HepG2 (cell line): ENCODE measurements around the gene MICAL3. TPM values are rescaled to one million over a fixed set of nuclear protein-coding genes. Genes with fewer than 3 reads are reported as not detected.

ENCODE experiments used
- ATAC-seq: fragments of 200-7000 bp; cut with Tn5 transposase; 3 replicates; pipeline ENCODE4 v1.9.1; 2020; ENCODE audit warnings: mild to moderate bottlenecking, moderate library complexity
- BruUV-seq: library from RNA; stranded (reverse); fragments of 400-500 nt; replicated peaks from 2 replicates; lab custom pipeline; 2021; lab: Mats Ljungman, UMichigan
- CTCF ChIA-PET: fragments of 300-600 bp; formaldehyde crosslinking; extraction: SDS; loops from one replicate; lab custom pipeline; 2021; ENCODE audit warnings: low total read pairs, inconsistent platforms, low intra/inter-chr PET ratio; lab: Yijun Ruan, JAX
- POLR2A ChIA-PET: fragments of 350-600 bp; sonication (Branson Sonifier 250); formaldehyde crosslinking; loops from one replicate; lab custom pipeline; 2020; ENCODE audit warnings: antibody characterized with exemption, inconsistent platforms; lab: Yijun Ruan, JAX
- DNase-seq: peaks from one replicate; pipeline ENCODE4 v3.0.0-alpha.2; 2015; ENCODE audit warnings: low spot score
- FAIRE-seq: peaks from 3 replicates; lab custom pipeline; 2011; peaks lifted over from hg19 to GRCh38; lab: Jason Lieb, UNC
- H2AFZ ChIP-seq: one replicate; pipeline ENCODE4 v1.6.1; 2011; ENCODE audit warnings: low read length, inconsistent platforms
- H3K27ac ChIP-seq: fragments of 300-600 bp; 3 replicates; pipeline ENCODE4 v1.8.0; 2011; ENCODE audit warnings: mixed run types, mild to moderate bottlenecking, mixed read lengths, low read length, inconsistent platforms; ENCODE audit not compliant: insufficient read depth; ENCODE audit errors: extremely low read length
- H3K27me3 ChIP-seq, 2 experiments: fragments of 200-600 bp in 1 of 2; 2 replicates in 1 of 2; 3 replicates in 1 of 2; pipeline versions ENCODE4 v1.6.0 to v1.8.0; 2011; ENCODE audit warnings: low read length in 2 of 2, mild to moderate bottlenecking in 2 of 2, moderate library complexity in 2 of 2, inconsistent platforms in 1 of 2; ENCODE audit not compliant: insufficient read depth in 2 of 2, control insufficient read depth in 1 of 2
- H3K36me3 ChIP-seq, 2 experiments: fragments of 200-600 bp in 1 of 2; replicated peaks in 1 of 2; 2 replicates in 1 of 2; 3 replicates in 1 of 2; pipeline versions ENCODE4 v1.5.1 to v1.8.0; 2011; ENCODE audit warnings: low read length in 2 of 2, inconsistent platforms in 1 of 2; ENCODE audit not compliant: insufficient read depth in 2 of 2, control insufficient read depth in 1 of 2
- H3K4me1 ChIP-seq: 2 replicates; pipeline ENCODE4 v1.5.1; 2012; ENCODE audit warnings: low read length, inconsistent platforms; ENCODE audit not compliant: insufficient read depth
- H3K4me2 ChIP-seq: 2 replicates; pipeline ENCODE4 v1.6.0; 2011; ENCODE audit warnings: low read depth, low read length, inconsistent platforms
- H3K4me3 ChIP-seq, 3 experiments: fragments of 200-600 bp in 1 of 3; sonication (generic), shearing (Covaris generic) in 1 of 3; replicated peaks in 1 of 3; 2 replicates each; pipeline ENCODE4 v1.5.1; 2011 to 2016; ENCODE audit warnings: low read length in 3 of 3, inconsistent platforms in 2 of 3, low read depth in 2 of 3, mild to moderate bottlenecking in 2 of 3, control low read depth in 1 of 3, mixed read lengths in 1 of 3; ENCODE audit not compliant: insufficient read depth in 1 of 3
- H3K79me2 ChIP-seq: one replicate; pipeline ENCODE4 v1.6.1; 2011; ENCODE audit warnings: low read length, inconsistent platforms; ENCODE audit not compliant: insufficient read depth
- H3K9ac ChIP-seq: 2 replicates; pipeline ENCODE4 v1.6.0; 2011; ENCODE audit warnings: mild to moderate bottlenecking, low read depth, low read length, inconsistent platforms; ENCODE audit not compliant: insufficient read depth
- H3K9me3 ChIP-seq: 2 replicates; pipeline ENCODE4 v1.5.1; 2012; ENCODE audit warnings: mild to moderate bottlenecking, low read length
- H4K20me1 ChIP-seq: 2 replicates; pipeline ENCODE4 v1.6.0; 2011; ENCODE audit warnings: inconsistent platforms, mild to moderate bottlenecking, low read length, moderate library complexity; ENCODE audit not compliant: insufficient read depth
- DNMT1 ChIP-seq: sonication (generic); formaldehyde crosslinking; IDR thresholded peaks from 2 replicates; pipeline ENCODE4 v1.5.1; 2020; ENCODE audit warnings: mild to moderate bottlenecking, missing genetic modification reagents
- FOXA1 ChIP-seq, 2 experiments: fragments of 450-650 bp in 1 of 2; sonication (generic) in 1 of 2; formaldehyde crosslinking in 1 of 2; IDR thresholded peaks; 2 replicates each; pipeline versions ENCODE4 v1.4.0 to v1.6.1; 2016 to 2020; ENCODE audit warnings: missing genetic modification reagents in 1 of 2
- ZNF569 ChIP-seq: sonication (generic); formaldehyde crosslinking; IDR thresholded peaks from 2 replicates; pipeline ENCODE4 v1.5.0; 2020; ENCODE audit warnings: mild to moderate bottlenecking, missing genetic modification reagents, moderate library complexity, borderline replicate concordance
- ZNF720 ChIP-seq: sonication (generic); formaldehyde crosslinking; IDR thresholded peaks from 2 replicates; pipeline ENCODE4 v1.4.0; 2020; ENCODE audit warnings: missing genetic modification reagents
- WGBS: methylation state at CpG from one replicate; pipeline ENCODE4 v1.1.6; 2017; ENCODE audit warnings: low lambda C conversion rate; 5-methylcytosine and 5-hydroxymethylcytosine counted together
- in situ Hi-C: cut with HindIII; loops from 2 replicates; pipeline ENCODE4 v1.10.0; 2017; ENCODE audit warnings: low pct_unique_long_range_greater_than_20kb; ENCODE audit not compliant: extremely low pct_ligation_motif_present
- intact Hi-C: fragments of 100-400 bp; cut with micrococcal nuclease; formaldehyde crosslinking; loops from one replicate; pipeline ENCODE4 v1.10.0; 2022; ENCODE audit not compliant: unreplicated experiment
- polyA plus RNA-seq, 8 experiments: library from polyadenylated mRNA; depleted of rRNA in 3 of 8; stranded (reverse) in 7 of 8; unstranded in 1 of 8; fragments of >200 nt; fragmentation: Illumina TruSeq in 4 of 8; extraction: Trizol in 4 of 8; gene quantifications; 2 replicates each; pipeline versions ENCODE4 v1.2.1 to v1.2.3, GENCODE V29; 2011 to 2016; ENCODE audit warnings: low read depth in 4 of 8, missing spikeins in 1 of 8, mixed read lengths in 1 of 8; ENCODE audit not compliant: insufficient read depth in 1 of 8
- total RNA-seq, 5 experiments: library from RNA; depleted of rRNA; stranded (reverse); fragments of >200 nt; fragmentation: Illumina TruSeq; extraction: Trizol; gene quantifications; 2 replicates each; pipeline ENCODE4 v1.2.3, GENCODE V29; 2016; ENCODE audit warnings: low read depth in 1 of 5
- TF ChIP-seq, protein P1 (sequence below): sonication (generic); formaldehyde crosslinking; IDR thresholded peaks from 2 replicates; pipeline ENCODE4 v1.4.0; 2020; ENCODE audit warnings: mild to moderate bottlenecking, missing genetic modification reagents, borderline replicate concordance

Gene MICAL3
- total and polyA plus RNA-seq, 2 of the 13 experiments (the other 11 are each of a cell fraction or from before 2014, with no cell fraction given): 5.3 to 12.5 TPM

DNA sequence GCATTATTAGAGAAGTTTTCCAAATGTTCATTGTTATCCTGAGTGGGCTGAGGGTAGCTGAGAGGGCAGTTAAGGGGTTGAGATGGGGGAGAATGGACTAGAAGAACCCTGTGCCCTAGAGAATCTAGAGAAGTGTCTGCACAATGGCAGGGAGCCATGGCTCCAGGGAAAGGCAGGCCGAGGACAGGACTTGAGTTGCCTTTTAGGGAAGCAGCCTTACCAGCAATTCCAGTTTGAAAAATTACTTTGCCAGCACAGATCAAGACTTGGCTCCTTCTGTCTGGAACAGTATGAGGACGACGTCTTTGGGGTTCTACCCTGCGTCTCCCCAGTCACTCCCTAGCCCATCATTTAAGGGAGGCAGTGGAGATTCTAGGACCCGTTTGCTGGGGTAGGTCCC lies 25.7 kb upstream of the MICAL3 start (continued):
- TF ChIP-seq, protein P1, sequence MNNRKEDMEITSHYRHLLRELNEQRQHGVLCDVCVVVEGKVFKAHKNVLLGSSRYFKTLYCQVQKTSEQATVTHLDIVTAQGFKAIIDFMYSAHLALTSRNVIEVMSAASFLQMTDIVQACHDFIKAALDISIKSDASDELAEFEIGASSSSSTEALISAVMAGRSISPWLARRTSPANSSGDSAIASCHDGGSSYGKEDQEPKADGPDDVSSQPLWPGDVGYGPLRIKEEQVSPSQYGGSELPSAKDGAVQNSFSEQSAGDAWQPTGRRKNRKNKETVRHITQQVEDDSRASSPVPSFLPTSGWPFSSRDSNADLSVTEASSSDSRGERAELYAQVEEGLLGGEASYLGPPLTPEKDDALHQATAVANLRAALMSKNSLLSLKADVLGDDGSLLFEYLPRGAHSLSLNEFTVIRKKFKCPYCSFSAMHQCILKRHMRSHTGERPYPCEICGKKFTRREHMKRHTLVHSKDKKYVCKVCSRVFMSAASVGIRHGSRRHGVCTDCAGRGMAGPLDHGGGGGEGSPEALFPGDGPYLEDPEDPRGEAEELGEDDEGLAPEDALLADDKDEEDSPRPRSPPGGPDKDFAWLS (CRISPR knock-in tag): no peak
- TF ChIP-seq DNMT1 (CRISPR knock-in tag) (no peak), ZNF569 (CRISPR knock-in tag) (no peak), ZNF720 (CRISPR knock-in tag) (no peak)

DNA sequence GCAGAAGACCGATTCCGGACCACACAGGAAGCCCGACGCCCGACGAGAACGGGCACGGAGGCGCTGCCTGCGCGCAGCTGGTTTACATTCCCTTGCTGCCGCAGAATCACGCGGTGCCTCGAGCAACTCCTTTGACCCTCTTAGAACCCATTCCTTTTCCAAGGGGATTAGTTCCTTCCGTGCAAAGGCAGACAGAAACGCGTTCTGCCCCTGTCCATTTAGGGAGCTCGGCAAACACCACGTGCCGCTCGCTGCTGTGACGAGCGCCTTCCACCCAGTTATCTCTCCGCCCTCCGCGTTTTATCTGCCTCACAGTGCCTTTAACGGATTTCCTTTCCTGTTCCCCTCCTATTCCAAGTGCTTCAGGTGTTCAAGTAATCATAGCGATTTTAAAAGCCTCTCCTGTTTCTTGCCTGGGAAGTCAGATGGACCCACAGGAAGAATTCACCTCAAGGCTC lies 24.1 kb upstream of the MICAL3 start:
- H3K4me3 ChIP-seq: no peak overlapping the region
- no peak for TF ChIP-seq FOXA1 (IDR thresholded peaks at IDR 0.05)
- TF ChIP-seq FOXA1 (CRISPR knock-in tag; IDR thresholded peaks at IDR 0.05): no peak
- CTCF ChIA-PET: no interaction called here
- in situ Hi-C loops: no loop called here
- BruUV-seq: no TSS peak
- WGBS: 86% methylated on average over 29 of the region's 29 CpGs
- H3K27ac ChIP-seq: no peak overlapping the region
- no peak overlapping the region for H3K9ac ChIP-seq
- no peak for ATAC-seq
- FAIRE-seq: no peak
- H3K4me1 ChIP-seq: peaks cover 39% of the 10 kb centered on the region
- H3K4me2 ChIP-seq: no peak overlapping the region
- DNase-seq: no peak
- no peaks in the 10 kb centered on the region for H3K27me3 ChIP-seq
- H2AFZ ChIP-seq: no peak overlapping the region
- H3K9me3 ChIP-seq: no peaks in the 10 kb centered on the region
- POLR2A ChIA-PET: no interaction called here
- intact Hi-C loops: no loop called here
- H3K36me3 ChIP-seq: no peaks in the 10 kb centered on the region
- H3K79me2 ChIP-seq: no peaks in the 10 kb centered on the region
- H4K20me1 ChIP-seq: no peaks in the 10 kb centered on the region
